OCI-LY1 (cell line): Measurements from ENCODE around the gene HACL1.

Experiments used
- CTCF ChIP-seq: fragments of 200-600 bp; sonication (generic), shearing (Covaris generic); IDR thresholded peaks from 2 replicates; pipeline ENCODE4 v1.5.1; 2017; ENCODE audit warnings: mild to moderate bottlenecking, antibody characterized with exemption, low read length, moderate library complexity, mixed read lengths
- EZH2 ChIP-seq: fragments of 200-600 bp; sonication (generic), shearing (Covaris generic); IDR thresholded peaks from 2 replicates; pipeline ENCODE4 v1.8.0; 2017; ENCODE audit warnings: borderline replicate concordance, mixed run types, mild to moderate bottlenecking, antibody characterized with exemption, low read length, moderate library complexity, mixed read lengths

GRCh38 chr3:15563190-15563589, 38.2 kb downstream of the HACL1 start:
- TF ChIP-seq CTCF (no peak), EZH2 (no peak)
